WTC11 (cell line): ENCODE measurements around the gene OTOG. TPM values are rescaled to one million over a fixed set of nuclear protein-coding genes. Genes with fewer than 3 reads are reported as not detected.

Experiments
- ATAC-seq: fragments of 200-7000 bp; cut with Tn5 transposase; 2 replicates; pipeline ENCODE4 v1.10.0; 2021; ENCODE audit warnings: mild to moderate bottlenecking, moderate library complexity
- CTCF ChIA-PET: fragments of 300-600 bp; sonication (Branson Sonifier 250); formaldehyde crosslinking; loops from one replicate; lab custom pipeline; 2021; ENCODE audit warnings: antibody characterized with exemption; lab: Charles Lee
- POLR2A ChIA-PET: fragments of 350-600 bp; sonication (Branson Sonifier 250); formaldehyde crosslinking; loops from one replicate; lab custom pipeline; 2021; ENCODE audit warnings: antibody characterized with exemption; lab: Charles Lee
- DNase-seq: peaks from one replicate; pipeline ENCODE4 v3.0.0; 2021; ENCODE audit warnings: low spot score
- H3K27ac Mint-ChIP-seq: 2 replicates; pipeline ENCODE4 v1.8.0; 2021; ENCODE audit warnings: mixed read lengths
- H3K27me3 Mint-ChIP-seq: 2 replicates; pipeline ENCODE4 v1.8.0; 2021; ENCODE audit warnings: low read depth, mild to moderate bottlenecking, moderate library complexity, mixed read lengths
- H3K36me3 Mint-ChIP-seq: 2 replicates; pipeline ENCODE4 v1.8.0; 2021; ENCODE audit warnings: mixed read lengths
- H3K4me1 Mint-ChIP-seq: 2 replicates; pipeline ENCODE4 v1.8.0; 2022; ENCODE audit warnings: mixed read lengths
- H3K4me3 Mint-ChIP-seq: 2 replicates; pipeline ENCODE4 v1.8.0; 2021; ENCODE audit warnings: mild to moderate bottlenecking, moderate library complexity, mixed read lengths
- H3K9me3 Mint-ChIP-seq: 2 replicates; pipeline ENCODE4 v1.8.0; 2021; ENCODE audit warnings: mixed read lengths
- CBFB ChIP-seq: sonication (generic); formaldehyde crosslinking; IDR thresholded peaks from 2 replicates; pipeline ENCODE4 v1.8.1; 2022; ENCODE audit warnings: mild to moderate bottlenecking, low read depth, missing genetic modification reagents
- ELF4 ChIP-seq: sonication (generic); formaldehyde crosslinking; IDR thresholded peaks from 2 replicates; pipeline ENCODE4 v1.8.1; 2022; ENCODE audit warnings: low read depth, mild to moderate bottlenecking, moderate library complexity, missing genetic modification reagents
- FOXJ3 ChIP-seq: sonication (generic); formaldehyde crosslinking; IDR thresholded peaks from 2 replicates; pipeline ENCODE4 v1.9.0; 2021; ENCODE audit warnings: missing genetic modification reagents, mild to moderate bottlenecking, borderline replicate concordance
- GABPB1 ChIP-seq: sonication (generic); formaldehyde crosslinking; IDR thresholded peaks from 2 replicates; pipeline ENCODE4 v1.8.1; 2023; ENCODE audit warnings: mild to moderate bottlenecking, missing genetic modification reagents
- GRHL2 ChIP-seq: fragments of 250-450 bp; sonication (Bioruptor Pico); IDR thresholded peaks from 2 replicates; pipeline ENCODE4 v1.8.0; 2022; ENCODE audit warnings: mild to moderate bottlenecking, moderate library complexity; ENCODE audit not compliant: insufficient replicate concordance, severe bottlenecking
- HMGA2 ChIP-seq: fragments of 250-450 bp; sonication (Bioruptor Pico); IDR thresholded peaks from 2 replicates; pipeline ENCODE4 v1.4.0; 2021; ENCODE audit warnings: mild to moderate bottlenecking, moderate library complexity
- IRF2 ChIP-seq: sonication (generic); formaldehyde crosslinking; IDR thresholded peaks from 2 replicates; pipeline ENCODE4 v1.8.0; 2022; ENCODE audit warnings: low read depth, missing genetic modification reagents, borderline replicate concordance
- MYBL2 ChIP-seq: sonication (generic); formaldehyde crosslinking; IDR thresholded peaks from 2 replicates; pipeline ENCODE4 v1.8.1; 2023; ENCODE audit warnings: mild to moderate bottlenecking, moderate library complexity, missing genetic modification reagents
- TP53 ChIP-seq: sonication (generic); formaldehyde crosslinking; IDR thresholded peaks from 2 replicates; pipeline ENCODE4 v1.8.1; 2023; ENCODE audit warnings: mild to moderate bottlenecking, missing genetic modification reagents
- ZNF317 ChIP-seq: sonication (generic); formaldehyde crosslinking; IDR thresholded peaks from 2 replicates; pipeline ENCODE4 v1.8.1; 2023; ENCODE audit warnings: low read depth, mild to moderate bottlenecking, moderate library complexity, missing genetic modification reagents, borderline replicate concordance
- total RNA-seq: library from RNA; stranded (reverse); gene quantifications from 3 replicates; pipeline ENCODE4 v1.2.3, GENCODE V29; 2021
- TF ChIP-seq, protein P1 (sequence below): fragments of 250-450 bp; sonication (Bioruptor Pico); IDR thresholded peaks from 2 replicates; pipeline ENCODE4 v2.1.2; 2022; ENCODE audit warnings: mild to moderate bottlenecking, moderate library complexity
- TF ChIP-seq, protein P2 (sequence below): sonication (generic); formaldehyde crosslinking; IDR thresholded peaks from 2 replicates; pipeline ENCODE4 v1.8.1; 2022; ENCODE audit warnings: missing genetic modification reagents, borderline replicate concordance
- TF ChIP-seq, protein P3 (sequence below): fragments of 250-450 bp; sonication (Bioruptor Pico); IDR thresholded peaks from 2 replicates; pipeline ENCODE4 v1.9.0; 2021; ENCODE audit warnings: mild to moderate bottlenecking, borderline replicate concordance
- TF ChIP-seq, protein P4 (sequence below): sonication (generic); formaldehyde crosslinking; IDR thresholded peaks from 2 replicates; pipeline ENCODE4 v1.8.0; 2022; ENCODE audit warnings: mild to moderate bottlenecking, missing genetic modification reagents
- TF ChIP-seq, protein P5 (sequence below): sonication (generic); formaldehyde crosslinking; IDR thresholded peaks from 2 replicates; pipeline ENCODE4 v1.8.1; 2022; ENCODE audit warnings: low read depth, missing genetic modification reagents, borderline replicate concordance

OTOG gene
- total RNA-seq, 1 experiment from 2014 or later, result 1.4 TPM

DNA sequence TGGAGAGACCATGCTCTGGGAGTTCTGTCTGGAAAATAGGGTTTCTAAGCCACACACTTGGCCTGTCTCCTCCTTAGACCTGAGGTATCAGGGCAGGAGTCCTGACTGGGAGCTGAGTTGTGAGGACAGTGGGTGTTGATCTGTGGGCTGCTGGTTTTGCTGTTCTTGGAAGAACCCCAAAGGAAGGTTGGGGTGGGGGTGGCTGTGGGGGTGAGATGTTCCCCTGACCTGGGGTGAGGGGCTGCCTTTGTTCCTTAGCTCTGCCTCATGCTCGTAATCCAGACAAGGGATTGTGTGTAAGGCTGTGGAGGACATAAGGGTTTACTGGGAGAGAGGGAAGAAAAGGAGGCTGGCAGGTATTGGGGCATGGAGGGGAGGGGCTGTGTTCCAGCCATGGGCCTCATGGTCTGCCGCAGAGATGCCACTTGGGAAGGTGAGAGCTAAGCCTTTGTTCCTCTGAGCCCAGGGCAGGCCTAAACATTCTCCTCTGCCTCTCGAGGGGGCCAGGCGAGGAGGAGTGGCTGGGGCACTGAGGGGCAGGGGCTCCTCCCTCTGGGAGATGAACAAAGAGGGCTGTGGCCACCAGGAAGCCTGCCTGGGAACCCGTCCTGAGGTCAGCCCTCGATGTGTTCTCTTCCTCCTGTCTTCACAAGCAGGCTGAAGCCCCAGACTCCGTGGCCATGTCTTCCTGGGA lies 4.4 kb downstream of the OTOG start:
- ChIA-PET POLR2A (interaction anchor here (0.9 kb wide), 1 partner anchor 9 kb away, joined by 3 read pairs; no protein-coding TSS in a partner anchor), CTCF (interaction anchor here (0.7 to 8.4 kb wide), 3 partner anchors 12 to 23 kb away, joined by 3 to 104 read pairs (median 4); no protein-coding TSS in a partner anchor)
- Mint-ChIP-seq H3K9me3 (no peaks in the 10 kb centered on the region), H3K4me1 (peaks cover 22% of the 10 kb centered on the region), H3K27me3 (peaks cover 13% of the 10 kb centered on the region), H3K4me3 (no peak overlapping the region), H3K36me3 (no peaks in the 10 kb centered on the region), H3K27ac (no peak overlapping the region)
- no peak for DNase-seq
- TF ChIP-seq HMGA2 (no peak), GABPB1 (CRISPR knock-in tag) (no peak), ELF4 (CRISPR knock-in tag) (no peak), CBFB (no peak), FOXJ3 (CRISPR knock-in tag) (no peak), GRHL2 (CRISPR knock-in tag) (no peak), ZNF317 (CRISPR knock-in tag) (no peak), TP53 (CRISPR knock-in tag) (no peak), MYBL2 (no peak), IRF2 (CRISPR knock-in tag) (no peak)
- TF ChIP-seq, protein P1, sequence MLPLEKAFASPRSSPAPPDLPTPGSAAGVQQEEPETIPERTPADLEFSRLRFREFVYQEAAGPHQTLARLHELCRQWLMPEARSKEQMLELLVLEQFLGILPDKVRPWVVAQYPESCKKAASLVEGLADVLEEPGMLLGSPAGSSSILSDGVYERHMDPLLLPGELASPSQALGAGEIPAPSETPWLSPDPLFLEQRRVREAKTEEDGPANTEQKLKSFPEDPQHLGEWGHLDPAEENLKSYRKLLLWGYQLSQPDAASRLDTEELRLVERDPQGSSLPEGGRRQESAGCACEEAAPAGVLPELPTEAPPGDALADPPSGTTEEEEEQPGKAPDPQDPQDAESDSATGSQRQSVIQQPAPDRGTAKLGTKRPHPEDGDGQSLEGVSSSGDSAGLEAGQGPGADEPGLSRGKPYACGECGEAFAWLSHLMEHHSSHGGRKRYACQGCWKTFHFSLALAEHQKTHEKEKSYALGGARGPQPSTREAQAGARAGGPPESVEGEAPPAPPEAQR (CRISPR knock-in tag), result no peak
- TF ChIP-seq, protein P2, sequence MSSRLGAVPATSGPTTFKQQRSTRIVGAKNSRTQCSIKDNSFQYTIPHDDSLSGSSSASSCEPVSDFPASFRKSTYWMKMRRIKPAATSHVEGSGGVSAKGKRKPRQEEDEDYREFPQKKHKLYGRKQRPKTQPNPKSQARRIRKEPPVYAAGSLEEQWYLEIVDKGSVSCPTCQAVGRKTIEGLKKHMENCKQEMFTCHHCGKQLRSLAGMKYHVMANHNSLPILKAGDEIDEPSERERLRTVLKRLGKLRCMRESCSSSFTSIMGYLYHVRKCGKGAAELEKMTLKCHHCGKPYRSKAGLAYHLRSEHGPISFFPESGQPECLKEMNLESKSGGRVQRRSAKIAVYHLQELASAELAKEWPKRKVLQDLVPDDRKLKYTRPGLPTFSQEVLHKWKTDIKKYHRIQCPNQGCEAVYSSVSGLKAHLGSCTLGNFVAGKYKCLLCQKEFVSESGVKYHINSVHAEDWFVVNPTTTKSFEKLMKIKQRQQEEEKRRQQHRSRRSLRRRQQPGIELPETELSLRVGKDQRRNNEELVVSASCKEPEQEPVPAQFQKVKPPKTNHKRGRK (CRISPR knock-in tag), result no peak
- TF ChIP-seq, protein P3, sequence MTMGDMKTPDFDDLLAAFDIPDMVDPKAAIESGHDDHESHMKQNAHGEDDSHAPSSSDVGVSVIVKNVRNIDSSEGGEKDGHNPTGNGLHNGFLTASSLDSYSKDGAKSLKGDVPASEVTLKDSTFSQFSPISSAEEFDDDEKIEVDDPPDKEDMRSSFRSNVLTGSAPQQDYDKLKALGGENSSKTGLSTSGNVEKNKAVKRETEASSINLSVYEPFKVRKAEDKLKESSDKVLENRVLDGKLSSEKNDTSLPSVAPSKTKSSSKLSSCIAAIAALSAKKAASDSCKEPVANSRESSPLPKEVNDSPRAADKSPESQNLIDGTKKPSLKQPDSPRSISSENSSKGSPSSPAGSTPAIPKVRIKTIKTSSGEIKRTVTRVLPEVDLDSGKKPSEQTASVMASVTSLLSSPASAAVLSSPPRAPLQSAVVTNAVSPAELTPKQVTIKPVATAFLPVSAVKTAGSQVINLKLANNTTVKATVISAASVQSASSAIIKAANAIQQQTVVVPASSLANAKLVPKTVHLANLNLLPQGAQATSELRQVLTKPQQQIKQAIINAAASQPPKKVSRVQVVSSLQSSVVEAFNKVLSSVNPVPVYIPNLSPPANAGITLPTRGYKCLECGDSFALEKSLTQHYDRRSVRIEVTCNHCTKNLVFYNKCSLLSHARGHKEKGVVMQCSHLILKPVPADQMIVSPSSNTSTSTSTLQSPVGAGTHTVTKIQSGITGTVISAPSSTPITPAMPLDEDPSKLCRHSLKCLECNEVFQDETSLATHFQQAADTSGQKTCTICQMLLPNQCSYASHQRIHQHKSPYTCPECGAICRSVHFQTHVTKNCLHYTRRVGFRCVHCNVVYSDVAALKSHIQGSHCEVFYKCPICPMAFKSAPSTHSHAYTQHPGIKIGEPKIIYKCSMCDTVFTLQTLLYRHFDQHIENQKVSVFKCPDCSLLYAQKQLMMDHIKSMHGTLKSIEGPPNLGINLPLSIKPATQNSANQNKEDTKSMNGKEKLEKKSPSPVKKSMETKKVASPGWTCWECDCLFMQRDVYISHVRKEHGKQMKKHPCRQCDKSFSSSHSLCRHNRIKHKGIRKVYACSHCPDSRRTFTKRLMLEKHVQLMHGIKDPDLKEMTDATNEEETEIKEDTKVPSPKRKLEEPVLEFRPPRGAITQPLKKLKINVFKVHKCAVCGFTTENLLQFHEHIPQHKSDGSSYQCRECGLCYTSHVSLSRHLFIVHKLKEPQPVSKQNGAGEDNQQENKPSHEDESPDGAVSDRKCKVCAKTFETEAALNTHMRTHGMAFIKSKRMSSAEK, result no peak
- TF ChIP-seq, protein P4, sequence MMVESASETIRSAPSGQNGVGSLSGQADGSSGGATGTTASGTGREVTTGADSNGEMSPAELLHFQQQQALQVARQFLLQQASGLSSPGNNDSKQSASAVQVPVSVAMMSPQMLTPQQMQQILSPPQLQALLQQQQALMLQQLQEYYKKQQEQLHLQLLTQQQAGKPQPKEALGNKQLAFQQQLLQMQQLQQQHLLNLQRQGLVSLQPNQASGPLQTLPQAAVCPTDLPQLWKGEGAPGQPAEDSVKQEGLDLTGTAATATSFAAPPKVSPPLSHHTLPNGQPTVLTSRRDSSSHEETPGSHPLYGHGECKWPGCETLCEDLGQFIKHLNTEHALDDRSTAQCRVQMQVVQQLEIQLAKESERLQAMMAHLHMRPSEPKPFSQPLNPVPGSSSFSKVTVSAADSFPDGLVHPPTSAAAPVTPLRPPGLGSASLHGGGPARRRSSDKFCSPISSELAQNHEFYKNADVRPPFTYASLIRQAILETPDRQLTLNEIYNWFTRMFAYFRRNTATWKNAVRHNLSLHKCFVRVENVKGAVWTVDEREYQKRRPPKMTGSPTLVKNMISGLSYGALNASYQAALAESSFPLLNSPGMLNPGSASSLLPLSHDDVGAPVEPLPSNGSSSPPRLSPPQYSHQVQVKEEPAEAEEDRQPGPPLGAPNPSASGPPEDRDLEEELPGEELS, result no peak
- TF ChIP-seq, protein P5, sequence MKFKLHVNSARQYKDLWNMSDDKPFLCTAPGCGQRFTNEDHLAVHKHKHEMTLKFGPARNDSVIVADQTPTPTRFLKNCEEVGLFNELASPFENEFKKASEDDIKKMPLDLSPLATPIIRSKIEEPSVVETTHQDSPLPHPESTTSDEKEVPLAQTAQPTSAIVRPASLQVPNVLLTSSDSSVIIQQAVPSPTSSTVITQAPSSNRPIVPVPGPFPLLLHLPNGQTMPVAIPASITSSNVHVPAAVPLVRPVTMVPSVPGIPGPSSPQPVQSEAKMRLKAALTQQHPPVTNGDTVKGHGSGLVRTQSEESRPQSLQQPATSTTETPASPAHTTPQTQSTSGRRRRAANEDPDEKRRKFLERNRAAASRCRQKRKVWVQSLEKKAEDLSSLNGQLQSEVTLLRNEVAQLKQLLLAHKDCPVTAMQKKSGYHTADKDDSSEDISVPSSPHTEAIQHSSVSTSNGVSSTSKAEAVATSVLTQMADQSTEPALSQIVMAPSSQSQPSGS (CRISPR knock-in tag), result no peak
- TF ChIP-seq, all 79 proteins: peak for 0
- no peak for ATAC-seq
